ENCODE results near the gene DLEC1.

DLEC1 gene

GRCh38 chr3:38084334-38085310, 45.6 kb downstream of the DLEC1 start:
- TF ChIP-seq POLR2AphosphoS5 (IDR thresholded peaks at IDR 0.05; ENCODE audit: low read depth, low read length) (no peak), SIN3A (IDR thresholded peaks at IDR 0.05; ENCODE audit: borderline replicate concordance, insufficient read depth, low read length) (no peak), REST (IDR thresholded peaks at IDR 0.05; ENCODE audit: insufficient read depth in 1 of 2, low read depth in 2 of 2, low read length in 2 of 2) (no peak), FOXP2 (optimal IDR thresholded peaks at IDR 0.05; ENCODE audit: borderline replicate concordance, extremely low read depth, extremely low read length, insufficient read depth) (no peak), TAF1 (IDR thresholded peaks at IDR 0.05; ENCODE audit: borderline replicate concordance, insufficient read depth, low read length) (no peak)

- no peak for TF ChIP-seq SIN3A (IDR thresholded peaks at IDR 0.05; ENCODE audit: borderline replicate concordance, insufficient read depth, low read length)
- TF ChIP-seq TAF1 (IDR thresholded peaks at IDR 0.05; ENCODE audit: borderline replicate concordance, insufficient read depth, low read length), result no peak
- TF ChIP-seq REST (IDR thresholded peaks at IDR 0.05; ENCODE audit: insufficient read depth in 1 of 2, low read depth in 2 of 2, low read length in 2 of 2), result no peak
- no peak for TF ChIP-seq POLR2AphosphoS5 (IDR thresholded peaks at IDR 0.05; ENCODE audit: low read depth, low read length)
- no peak for TF ChIP-seq FOXP2 (optimal IDR thresholded peaks at IDR 0.05; ENCODE audit: borderline replicate concordance, extremely low read depth, extremely low read length, insufficient read depth)
Measured at GRCh38 chr3:38085311-38085942, 46.4 kb downstream of the DLEC1 start.

- no peak for TF ChIP-seq SIN3A (IDR thresholded peaks at IDR 0.05; ENCODE audit: borderline replicate concordance, insufficient read depth, low read length)
- TF ChIP-seq POLR2AphosphoS5 (IDR thresholded peaks at IDR 0.05; ENCODE audit: low read depth, low read length), result no peak
- no peak for TF ChIP-seq REST (IDR thresholded peaks at IDR 0.05; ENCODE audit: insufficient read depth in 1 of 2, low read depth in 2 of 2, low read length in 2 of 2)
- no peak for TF ChIP-seq FOXP2 (optimal IDR thresholded peaks at IDR 0.05; ENCODE audit: borderline replicate concordance, extremely low read depth, extremely low read length, insufficient read depth)
- no peak for TF ChIP-seq TAF1 (IDR thresholded peaks at IDR 0.05; ENCODE audit: borderline replicate concordance, insufficient read depth, low read length)
Measured at GRCh38 chr3:38085943-38086324, 46.9 kb downstream of the DLEC1 start.

- no peak for TF ChIP-seq POLR2AphosphoS5 (IDR thresholded peaks at IDR 0.05; ENCODE audit: low read depth, low read length)
- TF ChIP-seq SIN3A (IDR thresholded peaks at IDR 0.05; ENCODE audit: borderline replicate concordance, insufficient read depth, low read length), result no peak
- no peak for TF ChIP-seq TAF1 (IDR thresholded peaks at IDR 0.05; ENCODE audit: borderline replicate concordance, insufficient read depth, low read length)
- no peak for TF ChIP-seq REST (IDR thresholded peaks at IDR 0.05; ENCODE audit: insufficient read depth in 1 of 2, low read depth in 2 of 2, low read length in 2 of 2)
- no peak for TF ChIP-seq FOXP2 (optimal IDR thresholded peaks at IDR 0.05; ENCODE audit: borderline replicate concordance, extremely low read depth, extremely low read length, insufficient read depth)
Measured at GRCh38 chr3:38086496-38086895, 47.5 kb downstream of the DLEC1 start.

Measured in PFSK-1 (cell line).